NCI-H146 treated with DMSO at 0.1 percent for 48 hours (cell line): ENCODE data around the gene COL23A1.

Experiments used
- DNase-seq: peaks from one replicate; lab custom pipeline; 2025; ENCODE audit not compliant: unreplicated experiment; lab: John Stamatoyannopoulos, UW

Gene COL23A1

GRCh38 chr5:178557416-178557815, 32.8 kb downstream of the COL23A1 start:
- DNase-seq = no peak

GRCh38 chr5:178555771-178556211, 34.4 kb downstream of the COL23A1 start:
- DNase-seq = peak; percentile 66

GRCh38 chr5:178555005-178555404, 35.2 kb downstream of the COL23A1 start:
- no peak for DNase-seq

- DNase-seq = no peak
Measured at GRCh38 chr5:178554311-178554710, 35.9 kb downstream of the COL23A1 start.

GRCh38 chr5:178553517-178553916, 36.7 kb downstream of the COL23A1 start:
- DNase-seq = no peak

DNA sequence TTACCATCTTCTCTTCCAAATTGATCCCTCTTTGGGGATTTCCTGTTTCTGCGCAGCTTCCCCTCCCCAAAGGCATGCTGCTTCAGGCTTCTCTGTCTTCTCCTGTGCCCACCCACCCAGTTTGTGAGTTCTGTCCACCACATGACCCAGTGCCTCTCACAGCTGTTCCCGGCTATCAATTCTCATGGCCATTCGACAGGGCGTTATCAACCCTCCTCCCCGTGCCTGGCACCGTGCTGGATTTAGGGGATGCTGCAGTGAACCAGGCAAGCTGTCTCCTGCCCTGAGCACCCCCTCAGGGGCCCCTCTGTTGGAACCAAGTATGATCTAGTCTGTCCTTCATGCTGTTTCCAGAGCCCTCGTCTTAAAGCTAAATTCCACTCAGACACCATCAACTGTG, 38.7 kb downstream of the COL23A1 start:
- DNase-seq = no peak

GRCh38 chr5:178551059-178551458, 39.1 kb downstream of the COL23A1 start:
- no peak for DNase-seq

DNA sequence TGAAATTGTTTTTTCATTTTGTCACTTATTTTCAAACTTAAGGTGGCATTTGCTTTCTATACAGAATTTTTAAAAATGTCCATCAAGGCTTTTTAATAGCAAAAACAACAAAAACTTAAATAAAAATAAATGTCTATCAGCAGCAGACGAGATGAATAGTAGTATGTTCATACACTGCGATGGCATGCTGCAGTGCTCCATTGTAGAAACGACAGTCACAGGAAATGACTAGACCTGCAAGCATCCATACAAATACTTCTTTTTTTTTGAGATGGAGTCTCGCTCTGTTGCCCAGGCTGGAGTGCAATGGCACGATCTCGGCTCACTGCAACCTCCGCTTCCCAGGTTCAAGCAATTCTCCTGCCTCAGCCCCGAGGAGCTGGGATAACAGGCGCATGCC, 41.4 kb downstream of the COL23A1 start:
- no peak for DNase-seq

- DNase-seq = no peak
Measured at GRCh38 chr5:178547753-178548415, 42.3 kb downstream of the COL23A1 start.

DNA sequence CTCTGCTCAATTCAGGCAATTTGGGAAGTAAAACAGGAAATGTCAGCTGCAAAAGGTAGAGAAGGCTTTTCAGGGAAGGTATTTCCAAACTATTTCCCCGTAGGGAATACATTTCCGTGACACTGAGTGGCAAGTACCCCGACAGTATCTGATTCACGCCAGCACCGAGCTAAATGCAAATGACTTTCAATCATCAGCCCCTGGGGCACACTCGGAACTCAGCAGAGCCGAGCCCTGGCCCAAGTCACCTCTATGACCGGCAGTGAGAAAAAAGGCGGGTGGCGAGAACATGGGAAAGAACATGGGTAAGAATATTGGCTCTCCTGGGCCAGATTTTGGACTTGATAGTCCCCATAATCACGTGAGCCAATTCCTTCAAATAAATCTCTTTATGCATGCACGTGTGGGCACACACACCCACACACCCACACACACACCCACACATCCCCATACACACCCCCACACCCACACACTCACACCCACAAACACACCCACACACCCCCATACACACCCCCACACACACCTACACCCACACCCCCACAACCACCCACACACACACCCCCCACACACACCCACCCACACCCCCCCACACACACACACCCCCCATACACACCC, 43.0 kb downstream of the COL23A1 start:
- no peak for DNase-seq

DNA sequence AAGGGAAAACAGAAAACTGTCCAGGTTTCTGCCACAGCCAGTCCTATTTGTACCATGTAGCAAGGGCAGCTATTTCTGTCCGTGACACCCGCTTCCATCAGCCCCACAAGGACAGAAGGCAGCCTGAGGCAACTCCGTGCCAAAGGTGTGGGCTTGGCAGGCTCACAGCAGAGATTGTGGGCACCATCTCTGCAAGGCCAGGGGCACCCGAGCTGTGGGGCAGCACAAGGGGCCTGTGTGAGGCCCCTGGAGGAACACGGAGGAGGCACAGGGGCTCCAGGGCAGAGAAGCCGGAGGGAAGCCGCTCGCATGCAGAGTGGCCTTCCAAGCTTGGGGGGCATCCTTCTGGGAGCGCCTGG, 43.5 kb downstream of the COL23A1 start:
- DNase-seq = no peak

GRCh38 chr5:178545941-178546674, 44.1 kb downstream of the COL23A1 start:
- DNase-seq = no peak

GRCh38 chr5:178545176-178545575, 45.0 kb downstream of the COL23A1 start:
- DNase-seq = no peak

GRCh38 chr5:178544166-178544834, 45.9 kb downstream of the COL23A1 start:
- no peak for DNase-seq

GRCh38 chr5:178542455-178542854, 47.7 kb downstream of the COL23A1 start:
- no peak for DNase-seq

DNA sequence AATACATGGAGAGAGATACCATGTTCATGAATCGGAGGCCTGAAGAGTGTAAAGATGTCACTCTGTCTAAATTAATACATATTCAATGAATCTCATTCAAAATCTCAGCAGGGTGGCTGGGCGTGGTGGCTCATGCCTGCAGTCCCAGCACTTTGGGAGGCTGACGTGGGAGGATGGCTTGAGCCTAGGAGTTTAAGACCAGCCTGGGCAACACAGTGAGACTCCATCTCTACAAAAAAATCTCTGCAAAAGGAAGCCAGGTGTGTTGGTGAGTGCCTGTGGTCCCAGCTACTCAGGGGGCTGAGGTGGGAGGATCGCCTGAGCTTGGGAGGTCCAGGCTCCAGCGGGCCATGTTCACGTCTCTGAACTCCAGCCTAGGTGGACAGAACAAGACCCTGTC, 49.7 kb downstream of the COL23A1 start:
- DNase-seq = no peak

DNA sequence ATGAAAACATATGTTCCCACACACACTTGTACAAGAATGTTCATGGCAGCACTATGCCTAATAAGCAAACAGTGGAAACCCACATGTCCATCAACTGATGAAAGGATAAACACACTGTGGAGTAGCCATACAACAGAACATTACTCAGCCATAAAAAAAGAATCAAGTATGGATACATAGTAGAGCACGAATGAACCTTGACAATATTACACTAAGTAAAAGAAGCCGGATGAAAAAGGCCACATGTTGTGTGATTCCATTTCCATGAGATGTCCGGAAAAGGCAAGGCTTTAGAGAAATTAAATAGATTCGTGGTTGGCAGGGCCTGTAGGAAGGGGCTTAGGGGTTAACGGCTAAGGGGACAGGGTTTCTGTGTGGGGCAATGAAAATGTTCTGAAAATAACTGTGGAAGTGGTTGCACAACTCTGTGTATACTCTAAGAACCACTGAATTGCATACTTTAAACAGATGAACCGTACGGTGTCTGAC, 51.4 kb downstream of the COL23A1 start:
- no peak for DNase-seq

GRCh38 chr5:178537467-178538371, 52.5 kb downstream of the COL23A1 start:
- DNase-seq = no peak

GRCh38 chr5:178536541-178537466, 53.4 kb downstream of the COL23A1 start:
- DNase-seq = no peak
